ENCODE measurements around the gene FADS6. TPM values are rescaled to one million over a fixed set of nuclear protein-coding genes. Genes with fewer than 3 reads are reported as not detected.
A peak's percentile ranks its signal among the peaks of the same experiment; 100 is the strongest.

Gene FADS6
- total and polyA plus RNA-seq, 2 experiments from 2014 or later: 0.42 to 0.73 TPM

DNA sequence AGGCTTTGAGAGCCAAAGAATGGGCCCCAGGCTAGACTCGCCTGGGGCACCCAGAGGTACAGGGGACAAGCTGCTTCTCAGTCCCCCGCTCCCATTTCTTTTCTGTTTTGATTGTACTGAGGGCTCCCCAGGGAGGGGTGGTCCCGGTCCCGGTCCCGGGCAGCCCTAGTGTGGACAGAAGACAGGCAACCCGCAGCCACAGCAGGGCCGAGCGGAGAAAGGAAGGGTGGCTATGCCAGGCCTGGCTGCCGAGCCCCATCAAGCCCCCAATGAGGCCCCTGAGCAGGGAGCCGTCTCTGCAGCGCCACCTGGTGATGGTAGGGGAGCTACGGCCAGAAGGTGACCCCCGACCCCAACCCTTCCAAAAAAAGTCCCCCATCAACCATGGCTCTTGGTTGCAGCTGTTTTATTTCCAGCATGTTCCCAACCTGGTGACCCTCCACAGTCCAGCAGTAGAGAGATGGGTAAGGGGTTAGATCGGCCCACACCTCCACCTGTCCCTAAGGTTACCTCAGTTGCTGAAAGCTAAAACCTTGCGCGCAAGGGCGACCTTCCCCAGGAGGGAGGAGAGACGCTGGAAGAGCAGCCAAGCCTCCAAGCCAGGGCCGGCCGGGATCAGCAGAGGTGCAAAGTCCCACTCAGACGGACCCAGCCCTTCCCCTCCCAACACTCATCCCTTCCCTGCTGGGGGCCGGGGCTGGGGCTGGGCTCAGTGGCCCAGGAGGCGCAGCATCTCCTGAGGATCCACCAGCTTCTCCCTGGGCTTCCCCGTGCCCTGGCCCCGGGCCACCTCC is 31.1 kb downstream of the FADS6 start:
- Histone ChIP-seq H3K27me3 (ENCODE audit: insufficient read depth) (peaks cover 51% of the 10 kb centered on the region), H3K36me3 (ENCODE audit: insufficient read depth) (no peaks in the 10 kb centered on the region), H3K4me1 (ENCODE audit: insufficient read depth) (peaks cover 4% of the 10 kb centered on the region; the same call in 1 of the 2 replicates), H3K9me2 (ENCODE audit: insufficient read depth) (no peaks in the 10 kb centered on the region), H3F3A (replicated peaks; ENCODE audit: low read depth) (peaks cover 8% of the 10 kb centered on the region; the same call in 1 of the 2 replicates), H3K27ac (ENCODE audit: low read depth) (no peak overlapping the region), H3K4me3 (peak overlapping the region; percentile 51), H3K79me2 (replicated peaks; ENCODE audit: insufficient read depth) (no peaks in the 10 kb centered on the region), H4K20me1 (replicated peaks; ENCODE audit: insufficient read depth) (no peaks in the 10 kb centered on the region; the same call in 1 of the 2 replicates), H2AFZ (no peak overlapping the region), H3K4me2 (peak overlapping the region; percentile 78)
- no peak for TF ChIP-seq ZNF331 (CRISPR knock-in tag; IDR thresholded peaks at IDR 0.05; ENCODE audit: low read depth)
- TF ChIP-seq EZH2phosphoT487 (IDR thresholded peaks at IDR 0.05; ENCODE audit: unreplicated experiment): no peak
- TF ChIP-seq, protein P1, sequence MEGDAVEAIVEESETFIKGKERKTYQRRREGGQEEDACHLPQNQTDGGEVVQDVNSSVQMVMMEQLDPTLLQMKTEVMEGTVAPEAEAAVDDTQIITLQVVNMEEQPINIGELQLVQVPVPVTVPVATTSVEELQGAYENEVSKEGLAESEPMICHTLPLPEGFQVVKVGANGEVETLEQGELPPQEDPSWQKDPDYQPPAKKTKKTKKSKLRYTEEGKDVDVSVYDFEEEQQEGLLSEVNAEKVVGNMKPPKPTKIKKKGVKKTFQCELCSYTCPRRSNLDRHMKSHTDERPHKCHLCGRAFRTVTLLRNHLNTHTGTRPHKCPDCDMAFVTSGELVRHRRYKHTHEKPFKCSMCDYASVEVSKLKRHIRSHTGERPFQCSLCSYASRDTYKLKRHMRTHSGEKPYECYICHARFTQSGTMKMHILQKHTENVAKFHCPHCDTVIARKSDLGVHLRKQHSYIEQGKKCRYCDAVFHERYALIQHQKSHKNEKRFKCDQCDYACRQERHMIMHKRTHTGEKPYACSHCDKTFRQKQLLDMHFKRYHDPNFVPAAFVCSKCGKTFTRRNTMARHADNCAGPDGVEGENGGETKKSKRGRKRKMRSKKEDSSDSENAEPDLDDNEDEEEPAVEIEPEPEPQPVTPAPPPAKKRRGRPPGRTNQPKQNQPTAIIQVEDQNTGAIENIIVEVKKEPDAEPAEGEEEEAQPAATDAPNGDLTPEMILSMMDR (conservative IDR thresholded peaks at IDR 0.05; ENCODE audit: low read depth in 2 of 2): peak; percentile 84 to 92
- Mint-ChIP-seq H3K4me3 (peak overlapping the region; percentile 61), H3K27ac (no peak overlapping the region), H3K36me3 (ENCODE audit: low read depth) (peaks cover 11% of the 10 kb centered on the region; the same call in 2 of the 3 replicates), H3K9me3 (no peaks in the 10 kb centered on the region), H3K4me1 (peaks cover 12% of the 10 kb centered on the region), H3K27me3 (ENCODE audit: insufficient read depth, low read depth, poor library complexity) (peaks cover 48% of the 10 kb centered on the region)
- ATAC-seq (peak; percentile 68), DNase-seq (ENCODE audit: low spot score) (peak; percentile 90)

DNA sequence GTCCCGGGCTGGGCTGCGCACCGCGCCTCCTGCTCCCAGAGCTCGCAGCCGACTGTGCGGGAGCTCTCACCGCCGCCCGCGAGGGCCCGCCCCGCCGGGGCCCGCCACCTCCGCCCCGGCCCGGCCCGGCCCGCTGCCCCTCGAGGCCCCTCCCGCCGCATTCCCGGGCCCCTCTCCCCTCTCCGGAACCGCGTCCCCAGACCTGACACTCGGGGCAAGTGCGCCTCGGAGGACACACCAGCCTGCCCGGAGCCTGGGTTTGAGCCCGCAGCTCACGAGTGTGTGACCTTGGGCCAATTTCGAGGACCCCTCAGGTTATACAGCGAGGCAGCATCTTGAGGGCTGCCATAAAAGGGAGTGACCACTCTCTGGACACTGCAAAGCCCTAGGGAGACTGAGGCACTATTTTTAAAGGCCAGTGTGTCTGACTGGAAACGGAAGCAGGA is 31.7 kb downstream of the FADS6 start:
- H3K27ac ChIP-seq (ENCODE audit: low read depth): no peak overlapping the region
- peak overlapping the region; percentile 51 for H3K4me3 ChIP-seq
- peaks cover 57% of the 10 kb centered on the region for H3K27me3 ChIP-seq (ENCODE audit: insufficient read depth)
- peaks cover 4% of the 10 kb centered on the region; the same call in 1 of the 2 replicates for H3K4me1 ChIP-seq (ENCODE audit: insufficient read depth)
- Mint-ChIP-seq H3K4me1 (peaks cover 12% of the 10 kb centered on the region), H3K4me3 (peak overlapping the region; percentile 61), H3K27me3 (ENCODE audit: insufficient read depth, low read depth, poor library complexity) (peaks cover 54% of the 10 kb centered on the region), H3K27ac (no peak overlapping the region), H3K36me3 (ENCODE audit: low read depth) (peaks cover 11% of the 10 kb centered on the region; the same call in 2 of the 3 replicates), H3K9me3 (no peaks in the 10 kb centered on the region)
- peak; percentile 2; the same call in 2 of the 3 replicates for ATAC-seq
- no peak overlapping the region for H2AFZ ChIP-seq
- H3K36me3 ChIP-seq (ENCODE audit: insufficient read depth): no peaks in the 10 kb centered on the region
- no peaks in the 10 kb centered on the region for H3K79me2 ChIP-seq (replicated peaks; ENCODE audit: insufficient read depth)
- no peaks in the 10 kb centered on the region for H3K9me2 ChIP-seq (ENCODE audit: insufficient read depth)
- peak; percentile 40 for DNase-seq (ENCODE audit: low spot score)
- peak overlapping the region; percentile 78 for H3K4me2 ChIP-seq
- peak; percentile 90 for TF ChIP-seq EZH2 (IDR thresholded peaks at IDR 0.05; ENCODE audit: low read depth, unreplicated experiment)
- TF ChIP-seq ZNF331 (CRISPR knock-in tag; IDR thresholded peaks at IDR 0.05; ENCODE audit: low read depth): no peak
- no peaks in the 10 kb centered on the region; the same call in 1 of the 2 replicates for H4K20me1 ChIP-seq (replicated peaks; ENCODE audit: insufficient read depth)
- H3F3A ChIP-seq (replicated peaks; ENCODE audit: low read depth): peaks cover 8% of the 10 kb centered on the region; the same call in 1 of the 2 replicates

All from GM23338 (cell line).